Panc1 (cell line): ENCODE data around the gene TLR3. TPM values are rescaled to one million over a fixed set of nuclear protein-coding genes. Genes with fewer than 3 reads are reported as not detected.

Experiments
- ATAC-seq: fragments of 200-7000 bp; cut with Tn5 transposase; 2 replicates; pipeline ENCODE4 v1.9.1; 2020; ENCODE audit warnings: mild to moderate bottlenecking, moderate library complexity
- BruUV-seq: library from RNA; stranded (reverse); fragments of 400-500 nt; replicated peaks from 2 replicates; lab custom pipeline; 2021; lab: Mats Ljungman, UMichigan
- CTCF ChIA-PET: fragments of 300-600 bp; sonication (Branson Sonifier 250); formaldehyde crosslinking; loops from one replicate; lab custom pipeline; 2022; ENCODE audit warnings: antibody characterized with exemption; lab: Charles Lee
- POLR2A ChIA-PET: fragments of 300-600 bp; sonication (Branson Sonifier 250); formaldehyde crosslinking; loops from one replicate; lab custom pipeline; 2022; ENCODE audit warnings: antibody characterized with exemption; lab: Charles Lee
- DNase-seq: peaks from one replicate; pipeline ENCODE4 v3.0.0-alpha.2; 2010; ENCODE audit warnings: low read depth, low spot score
- H3K27ac ChIP-seq: 2 replicates; pipeline ENCODE4 v1.5.1; 2011; ENCODE audit warnings: mild to moderate bottlenecking, low read length, inconsistent platforms
- H3K27me3 ChIP-seq: fragments of 200-500 bp; sonication (Bioruptor generic); 2 replicates; pipeline ENCODE4 v1.6.0; 2014; ENCODE audit warnings: low read length, inconsistent platforms; ENCODE audit not compliant: control insufficient read depth, insufficient read depth
- H3K36me3 ChIP-seq: fragments of 200-500 bp; sonication (Bioruptor generic); 2 replicates; pipeline ENCODE4 v1.5.1; 2014; ENCODE audit warnings: inconsistent platforms, mild to moderate bottlenecking, low read length, moderate library complexity; ENCODE audit not compliant: control insufficient read depth, insufficient read depth
- H3K4me1 ChIP-seq: 2 replicates; pipeline ENCODE4 v1.5.1; 2011; ENCODE audit warnings: inconsistent platforms, mild to moderate bottlenecking, low read length, moderate library complexity; ENCODE audit not compliant: control insufficient read depth, insufficient read depth
- H3K4me3 ChIP-seq, 2 experiments: 2 replicates each; pipeline ENCODE4 v1.5.1; 2011 to 2012; ENCODE audit warnings: low read depth in 2 of 2, low read length in 2 of 2, mild to moderate bottlenecking in 2 of 2, inconsistent platforms in 1 of 2, moderate library complexity in 1 of 2
- H3K9me3 ChIP-seq: fragments of 200-500 bp; sonication (Bioruptor generic); 2 replicates; pipeline ENCODE4 v1.5.1; 2014; ENCODE audit warnings: low read depth, mild to moderate bottlenecking, inconsistent platforms, low read length, moderate library complexity; ENCODE audit not compliant: control insufficient read depth, insufficient read depth
- POLR2AphosphoS5 ChIP-seq: IDR thresholded peaks from 2 replicates; pipeline ENCODE4 v1.6.1; 2012; ENCODE audit warnings: mild to moderate bottlenecking, low read depth, low read length, moderate library complexity
- REST ChIP-seq, 2 experiments: IDR thresholded peaks; 2 replicates each; pipeline ENCODE4 v1.6.1; 2011 to 2012; ENCODE audit warnings: low read depth in 2 of 2, control low read depth in 1 of 2, low read length in 1 of 2, mild to moderate bottlenecking in 1 of 2, moderate library complexity in 1 of 2; ENCODE audit not compliant: insufficient read depth in 1 of 2
- SIN3A ChIP-seq: IDR thresholded peaks from 2 replicates; pipeline ENCODE4 v1.6.1; 2012; ENCODE audit warnings: low read depth, mild to moderate bottlenecking, low read length, moderate library complexity, borderline replicate concordance; ENCODE audit not compliant: insufficient read depth
- TCF7L2 ChIP-seq: IDR thresholded peaks from 2 replicates; pipeline ENCODE4 v1.6.1; 2011; ENCODE audit warnings: mild to moderate bottlenecking, low read depth, low read length, inconsistent platforms
- in situ Hi-C: cut with HindIII; loops from 2 replicates; pipeline ENCODE4 v1.10.0; 2016; ENCODE audit warnings: low sequenced_read_pairs, low pct_unique_long_range_greater_than_20kb
- intact Hi-C: fragments of 100-400 bp; cut with micrococcal nuclease; formaldehyde crosslinking; loops from one replicate; pipeline ENCODE4 v1.10.0; 2022; ENCODE audit not compliant: unreplicated experiment
- total RNA-seq: library from RNA; stranded (reverse); gene quantifications from one replicate; pipeline ENCODE4 v1.2.1, GENCODE V29; 2021; ENCODE audit not compliant: unreplicated experiment
- TF ChIP-seq, protein P1 (sequence below): fragments of 450-650 bp; IDR thresholded peaks from 2 replicates; pipeline ENCODE4 v1.5.1; 2017; ENCODE audit warnings: mild to moderate bottlenecking

The TLR3 gene
- total RNA-seq, 1 experiment from 2014 or later: 0.41 TPM

GRCh38 chr4:186088523-186088922, 19.6 kb downstream of the TLR3 start:
- no TSS peak for BruUV-seq
- Histone ChIP-seq H3K9me3 (no peaks in the 10 kb centered on the region), H3K4me3 (no peak overlapping the region), H3K27ac (no peak overlapping the region), H3K36me3 (no peaks in the 10 kb centered on the region), H3K4me1 (no peaks in the 10 kb centered on the region), H3K27me3 (no peaks in the 10 kb centered on the region)
- CTCF ChIA-PET: no interaction called here
- POLR2A ChIA-PET: no interaction called here
- ATAC-seq (no peak), DNase-seq (no peak)
- no peak for TF ChIP-seq POLR2AphosphoS5
- no peak for TF ChIP-seq TCF7L2
- no peak for TF ChIP-seq SIN3A
- no peak for TF ChIP-seq REST (IDR thresholded peaks at IDR 0.05; ENCODE audit: insufficient read depth in 1 of 2, low read depth in 2 of 2, low read length in 1 of 2)
- TF ChIP-seq, protein P1, sequence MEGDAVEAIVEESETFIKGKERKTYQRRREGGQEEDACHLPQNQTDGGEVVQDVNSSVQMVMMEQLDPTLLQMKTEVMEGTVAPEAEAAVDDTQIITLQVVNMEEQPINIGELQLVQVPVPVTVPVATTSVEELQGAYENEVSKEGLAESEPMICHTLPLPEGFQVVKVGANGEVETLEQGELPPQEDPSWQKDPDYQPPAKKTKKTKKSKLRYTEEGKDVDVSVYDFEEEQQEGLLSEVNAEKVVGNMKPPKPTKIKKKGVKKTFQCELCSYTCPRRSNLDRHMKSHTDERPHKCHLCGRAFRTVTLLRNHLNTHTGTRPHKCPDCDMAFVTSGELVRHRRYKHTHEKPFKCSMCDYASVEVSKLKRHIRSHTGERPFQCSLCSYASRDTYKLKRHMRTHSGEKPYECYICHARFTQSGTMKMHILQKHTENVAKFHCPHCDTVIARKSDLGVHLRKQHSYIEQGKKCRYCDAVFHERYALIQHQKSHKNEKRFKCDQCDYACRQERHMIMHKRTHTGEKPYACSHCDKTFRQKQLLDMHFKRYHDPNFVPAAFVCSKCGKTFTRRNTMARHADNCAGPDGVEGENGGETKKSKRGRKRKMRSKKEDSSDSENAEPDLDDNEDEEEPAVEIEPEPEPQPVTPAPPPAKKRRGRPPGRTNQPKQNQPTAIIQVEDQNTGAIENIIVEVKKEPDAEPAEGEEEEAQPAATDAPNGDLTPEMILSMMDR: no peak
- intact Hi-C loops: no loop called here
- in situ Hi-C loops: no loop called here

- in situ Hi-C loops (no loop called here), intact Hi-C loops (no loop called here)
- Histone ChIP-seq H3K27ac (no peak overlapping the region), H3K36me3 (no peaks in the 10 kb centered on the region), H3K9me3 (no peaks in the 10 kb centered on the region), H3K4me3 (no peak overlapping the region), H3K4me1 (no peaks in the 10 kb centered on the region), H3K27me3 (no peaks in the 10 kb centered on the region; the same call in 1 of the 2 replicates)
- DNase-seq: no peak
- CTCF ChIA-PET: no interaction called here
- POLR2A ChIA-PET: no interaction called here
- TF ChIP-seq POLR2AphosphoS5: no peak
- no peak for TF ChIP-seq REST (IDR thresholded peaks at IDR 0.05; ENCODE audit: insufficient read depth in 1 of 2, low read depth in 2 of 2, low read length in 1 of 2)
- TF ChIP-seq, protein P1: no peak
- no peak for TF ChIP-seq TCF7L2
- TF ChIP-seq SIN3A: no peak
- ATAC-seq: no peak
- no TSS peak for BruUV-seq
Observed at GRCh38 chr4:186092296-186092695, 23.3 kb downstream of the TLR3 start.
